GM19452 (cell line): ENCODE data around the gene MAGEF1.

Experiments
- ATAC-seq: cut with Tn5 transposase; IDR thresholded peaks from one replicate; pipeline ENCODE4 v1.9.1; 2021; ENCODE audit not compliant: unreplicated experiment

The MAGEF1 gene

DNA sequence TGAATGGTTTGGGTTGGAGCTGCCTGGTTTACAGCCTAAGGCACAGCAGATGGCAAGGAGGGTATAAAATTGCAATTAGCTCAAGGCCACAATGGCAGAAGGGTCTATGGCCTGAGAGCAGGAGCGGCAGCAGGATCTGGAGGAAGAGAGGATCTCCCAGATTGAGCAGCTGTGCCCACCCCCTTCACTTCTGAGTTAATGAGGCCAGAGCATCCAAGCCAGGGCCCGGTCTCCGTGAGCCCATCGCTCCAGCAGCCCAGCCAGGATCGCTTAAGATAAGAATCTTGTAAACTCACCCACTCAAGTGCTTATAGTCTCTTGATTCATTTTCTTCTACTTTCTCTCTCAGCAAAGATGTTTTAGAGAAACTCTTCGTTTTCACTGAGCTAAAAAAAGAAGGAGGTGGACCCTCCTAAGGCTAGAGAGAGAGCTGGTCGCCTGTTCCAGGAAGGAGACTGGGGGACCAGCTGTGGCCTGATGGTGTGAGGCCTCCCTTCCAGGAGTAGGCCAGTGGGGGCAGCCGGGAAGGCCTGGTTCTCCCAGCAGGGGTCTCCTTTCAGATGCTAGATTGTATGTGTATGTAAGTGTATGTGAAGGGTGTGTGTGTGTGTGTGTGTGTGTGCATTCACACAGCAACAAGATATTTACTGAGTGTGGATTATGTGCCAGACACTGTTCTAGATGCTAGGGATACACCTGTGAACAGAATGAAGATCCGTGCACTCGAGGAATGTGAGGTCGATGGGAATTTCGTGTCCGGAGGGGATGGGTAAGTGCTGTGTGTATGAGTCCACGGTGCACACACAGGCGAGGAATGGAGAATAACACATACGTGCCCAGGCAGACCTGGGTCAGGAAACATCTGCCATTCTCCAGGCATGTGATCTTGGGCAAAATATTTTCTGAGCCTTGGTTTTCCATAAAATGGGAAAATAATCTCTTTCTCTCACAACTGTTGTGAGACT, 18.6 kb downstream of the MAGEF1 start:
- ATAC-seq = no peak

- ATAC-seq = no peak
These were observed 20.2 kb downstream of the MAGEF1 start for GRCh38 chr3:184691397-184692231.

GRCh38 chr3:184690192-184690883, 21.5 kb downstream of the MAGEF1 start:
- ATAC-seq = no peak

DNA sequence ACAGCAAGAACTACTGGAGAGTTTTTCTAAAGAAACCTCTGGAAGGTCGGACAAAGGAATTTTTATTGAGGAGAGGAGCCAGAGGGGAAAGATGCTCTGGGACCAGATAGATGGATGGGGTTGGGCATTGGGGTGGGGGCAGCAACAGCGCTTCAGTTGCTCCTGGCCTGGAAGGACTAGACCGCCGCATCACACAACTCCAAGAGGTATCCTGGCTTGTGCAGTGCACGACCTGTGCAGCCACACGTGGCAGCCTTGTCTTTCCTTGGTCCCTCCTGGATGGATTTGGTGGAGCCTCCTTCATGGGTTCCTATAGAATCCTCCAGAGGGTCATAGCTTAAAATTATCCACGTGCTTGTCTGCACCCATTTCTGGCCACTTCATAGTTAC, 23.0 kb downstream of the MAGEF1 start:
- no peak for ATAC-seq

DNA sequence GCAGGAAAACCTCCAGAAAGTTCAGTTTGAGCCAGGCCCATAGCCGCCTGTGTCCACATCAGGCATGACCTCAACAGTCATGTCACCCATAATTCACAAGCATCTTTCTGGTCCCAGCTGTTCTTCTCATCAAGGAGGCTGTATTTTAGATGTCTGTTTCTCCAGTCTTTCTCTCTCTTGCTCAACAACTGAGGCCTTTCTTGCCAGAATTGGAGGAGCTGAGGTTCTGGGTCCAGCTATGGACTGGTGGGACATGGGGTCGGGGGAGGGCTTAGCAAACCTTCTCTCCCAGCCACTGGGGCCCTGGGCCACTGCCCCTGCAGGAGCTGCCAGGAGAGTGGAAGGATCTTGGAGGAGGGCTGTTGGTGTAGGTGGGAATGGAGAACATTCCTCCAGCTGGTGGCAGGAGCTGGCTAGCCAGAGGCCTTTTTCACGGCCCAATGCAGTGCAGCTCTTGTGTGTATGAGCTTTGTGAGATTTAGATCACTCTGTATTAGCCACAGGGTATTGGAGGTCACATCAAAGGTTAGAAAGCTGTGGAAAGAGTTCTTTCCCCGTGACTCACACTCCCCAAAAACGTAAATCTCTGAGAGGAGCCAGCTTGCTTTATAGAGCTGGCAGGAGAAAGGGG, 23.5 kb downstream of the MAGEF1 start:
- ATAC-seq = no peak

- ATAC-seq = no peak
These were observed 24.4 kb downstream of the MAGEF1 start for GRCh38 chr3:184687363-184688015.

DNA sequence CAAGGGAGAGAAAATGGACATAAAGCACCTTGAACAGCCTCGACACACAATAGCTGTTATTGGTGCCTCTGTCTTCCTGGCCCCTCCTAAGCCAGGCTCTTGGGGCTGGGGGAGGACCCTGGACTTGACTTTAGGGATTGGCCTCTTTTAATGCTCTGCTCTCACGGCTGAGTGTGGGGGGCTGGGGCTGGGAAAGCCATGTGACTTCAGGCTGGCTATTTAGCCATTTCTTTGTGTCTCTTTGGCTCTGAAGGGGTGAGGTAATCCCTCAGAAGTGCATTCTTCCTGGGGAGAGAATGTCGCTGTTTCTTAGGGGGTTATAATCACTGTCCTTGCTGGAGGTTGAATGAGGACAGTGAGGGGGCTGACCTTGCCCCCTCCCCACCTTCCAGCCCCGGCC, 26.2 kb downstream of the MAGEF1 start:
- ATAC-seq = no peak

DNA sequence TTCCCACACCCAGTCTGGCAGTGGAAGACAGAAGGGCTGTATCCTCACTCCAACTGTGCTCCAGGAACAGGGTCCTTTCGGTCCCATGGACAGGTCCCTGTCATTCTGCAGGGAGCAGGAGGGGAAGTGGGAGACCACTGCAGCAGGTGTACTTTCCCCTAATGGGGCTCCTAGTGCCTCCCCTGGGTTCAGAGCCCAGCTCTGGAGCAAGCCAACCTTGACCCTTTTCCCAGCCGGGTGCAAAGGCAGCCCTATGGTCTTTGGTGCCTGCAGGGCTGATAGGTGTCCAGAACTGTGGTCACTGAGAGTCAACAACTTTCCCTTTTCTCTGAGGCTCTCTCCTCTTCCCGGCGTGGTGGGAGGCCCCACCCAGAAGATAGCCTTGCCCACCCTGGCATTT, 26.8 kb downstream of the MAGEF1 start:
- ATAC-seq = no peak

GRCh38 chr3:184683900-184684560, 27.8 kb downstream of the MAGEF1 start:
- ATAC-seq = no peak

GRCh38 chr3:184683234-184683633, 28.6 kb downstream of the MAGEF1 start:
- ATAC-seq = no peak

DNA sequence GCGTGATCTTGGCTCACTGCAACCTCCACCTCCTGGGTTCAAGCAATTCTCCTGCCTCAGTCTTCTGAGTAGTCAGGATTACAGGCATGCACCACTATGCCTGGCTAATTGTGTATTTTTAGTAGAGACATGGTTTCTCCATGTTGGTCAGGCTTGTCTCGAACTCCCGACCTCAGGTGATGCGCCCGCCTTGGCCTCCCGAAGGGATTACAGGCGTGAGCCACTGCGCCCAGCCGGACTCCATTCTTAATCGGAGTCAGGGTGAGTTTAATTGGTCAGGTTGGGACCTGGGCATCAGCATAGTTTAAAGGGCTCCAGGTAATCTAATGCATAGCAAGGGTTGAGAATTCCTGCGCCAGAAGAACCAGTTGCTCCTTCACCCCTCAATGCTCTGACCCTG, 29.2 kb downstream of the MAGEF1 start:
- no peak for ATAC-seq

GRCh38 chr3:184680385-184681345, 31.2 kb downstream of the MAGEF1 start:
- no peak for ATAC-seq

- ATAC-seq = no peak
These were observed 32.6 kb downstream of the MAGEF1 start for GRCh38 chr3:184679056-184679816.

GRCh38 chr3:184678317-184679055, 33.4 kb downstream of the MAGEF1 start:
- ATAC-seq = no peak

GRCh38 chr3:184677344-184678316, 34.2 kb downstream of the MAGEF1 start:
- no peak for ATAC-seq

GRCh38 chr3:184676927-184677326, 34.9 kb downstream of the MAGEF1 start:
- no peak for ATAC-seq
